Measurements from ENCODE around the gene DNAJC21. TPM values are rescaled to one million over a fixed set of nuclear protein-coding genes. Genes with fewer than 3 reads are reported as not detected.

Gene DNAJC21
- total RNA-seq = 20.7 and 26.0 TPM in 2 replicates

DNA sequence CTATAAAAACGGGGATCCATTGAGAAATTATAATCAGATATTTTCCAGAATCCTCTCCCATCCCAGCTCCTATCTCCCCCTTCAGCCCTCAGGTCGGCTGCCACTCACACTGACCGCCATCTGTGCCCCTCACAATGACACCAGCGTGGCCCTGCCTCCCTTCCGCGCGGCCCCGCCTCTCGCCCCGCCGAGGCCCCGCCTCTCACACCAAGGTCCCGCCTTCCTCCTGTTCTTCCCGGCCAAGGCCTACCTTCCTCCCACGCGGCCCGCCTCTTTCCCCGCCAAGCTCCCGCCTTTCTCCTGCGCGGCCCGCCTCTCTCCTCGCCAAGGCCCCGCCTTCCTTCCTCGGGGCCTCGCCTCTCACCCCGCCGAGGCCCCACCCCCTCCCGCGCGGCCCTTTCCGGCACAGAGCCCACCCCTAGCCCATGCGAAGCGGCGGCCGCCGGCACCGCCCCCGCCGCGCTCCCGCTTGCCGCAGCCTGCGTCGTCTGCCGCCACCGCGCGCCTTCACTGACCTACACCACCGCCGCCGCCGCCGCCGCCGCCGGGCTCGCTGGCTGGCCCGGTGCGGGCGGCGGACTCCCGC, at the start of gene DNAJC21:
DNAJC21 (plus strand) TSS at position 426 of the 586 bp plus-strand sequence. CDS start 261 bp downstream, outside the sequence.

DNA sequence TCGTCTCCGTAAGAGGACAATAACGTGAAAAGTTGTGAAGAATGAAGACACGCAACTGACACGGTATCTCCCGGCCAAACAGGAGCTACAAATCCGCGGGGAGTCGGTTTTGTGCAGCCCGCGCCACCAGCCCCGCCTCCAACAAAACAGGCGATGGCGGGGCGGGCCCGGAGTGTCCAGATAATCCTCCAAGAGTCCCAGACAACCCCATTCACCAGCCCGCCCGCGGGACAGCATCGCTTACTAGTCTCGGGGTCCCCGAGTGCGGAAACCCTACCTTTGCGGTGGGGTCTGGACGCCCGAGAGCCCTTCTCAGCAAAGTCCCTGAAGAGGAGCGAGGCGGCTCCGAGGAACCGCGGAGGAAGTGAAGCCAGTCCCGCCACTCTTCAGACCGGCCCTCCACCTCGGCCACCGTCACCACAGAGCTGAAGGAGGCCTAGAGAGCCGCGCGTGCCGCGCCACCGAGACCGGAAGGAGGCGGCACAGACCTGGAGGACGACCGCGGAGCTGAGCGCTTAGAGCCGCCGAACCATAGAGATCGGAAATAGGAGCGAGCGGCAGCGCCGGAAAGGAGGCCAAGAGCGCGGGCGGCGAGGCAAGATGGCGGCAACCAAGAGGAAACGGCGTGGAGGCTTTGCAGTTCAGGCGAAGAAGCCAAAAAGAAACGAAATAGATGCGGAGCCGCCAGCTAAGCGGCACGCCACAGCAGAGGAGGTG, 14.1 kb upstream of the DNAJC21 start, which contains the start of the genes BRIX1 and RAD1:
BRIX1 (plus strand) TSS at position 573 of the 717 bp plus-strand sequence; CDS start at position 601, 28 bp downstream.
RAD1 (minus strand) TSS at position 366 of the 717 bp plus-strand sequence. CDS start 612 bp downstream, outside the sequence.

Other genes starting within 250 kb of the DNAJC21 start
- not detected in 2 replicates for gene TTC23L, start 90.4 kb upstream of the DNAJC21 start, total RNA-seq
- gene RAD1, start 14.1 kb upstream of the DNAJC21 start, total RNA-seq = 15.8 and 16.6 TPM in 2 replicates
- 28.0 and 36.6 TPM in 2 replicates for gene BRIX1, start 13.8 kb upstream of the DNAJC21 start, total RNA-seq
- not detected in 2 replicates for gene AGXT2, start 118.4 kb downstream of the DNAJC21 start, total RNA-seq

Measured in mammary microvascular endothelial cell (primary cell).